GM19397 (cell line): ENCODE measurements around the gene TIPARP.

Experiments used
- ATAC-seq: cut with Tn5 transposase; IDR thresholded peaks from one replicate; pipeline ENCODE4 v1.9.1; 2021; ENCODE audit warnings: mild to moderate bottlenecking, moderate library complexity; ENCODE audit not compliant: unreplicated experiment

TIPARP gene, protein sequence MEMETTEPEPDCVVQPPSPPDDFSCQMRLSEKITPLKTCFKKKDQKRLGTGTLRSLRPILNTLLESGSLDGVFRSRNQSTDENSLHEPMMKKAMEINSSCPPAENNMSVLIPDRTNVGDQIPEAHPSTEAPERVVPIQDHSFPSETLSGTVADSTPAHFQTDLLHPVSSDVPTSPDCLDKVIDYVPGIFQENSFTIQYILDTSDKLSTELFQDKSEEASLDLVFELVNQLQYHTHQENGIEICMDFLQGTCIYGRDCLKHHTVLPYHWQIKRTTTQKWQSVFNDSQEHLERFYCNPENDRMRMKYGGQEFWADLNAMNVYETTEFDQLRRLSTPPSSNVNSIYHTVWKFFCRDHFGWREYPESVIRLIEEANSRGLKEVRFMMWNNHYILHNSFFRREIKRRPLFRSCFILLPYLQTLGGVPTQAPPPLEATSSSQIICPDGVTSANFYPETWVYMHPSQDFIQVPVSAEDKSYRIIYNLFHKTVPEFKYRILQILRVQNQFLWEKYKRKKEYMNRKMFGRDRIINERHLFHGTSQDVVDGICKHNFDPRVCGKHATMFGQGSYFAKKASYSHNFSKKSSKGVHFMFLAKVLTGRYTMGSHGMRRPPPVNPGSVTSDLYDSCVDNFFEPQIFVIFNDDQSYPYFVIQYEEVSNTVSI

DNA sequence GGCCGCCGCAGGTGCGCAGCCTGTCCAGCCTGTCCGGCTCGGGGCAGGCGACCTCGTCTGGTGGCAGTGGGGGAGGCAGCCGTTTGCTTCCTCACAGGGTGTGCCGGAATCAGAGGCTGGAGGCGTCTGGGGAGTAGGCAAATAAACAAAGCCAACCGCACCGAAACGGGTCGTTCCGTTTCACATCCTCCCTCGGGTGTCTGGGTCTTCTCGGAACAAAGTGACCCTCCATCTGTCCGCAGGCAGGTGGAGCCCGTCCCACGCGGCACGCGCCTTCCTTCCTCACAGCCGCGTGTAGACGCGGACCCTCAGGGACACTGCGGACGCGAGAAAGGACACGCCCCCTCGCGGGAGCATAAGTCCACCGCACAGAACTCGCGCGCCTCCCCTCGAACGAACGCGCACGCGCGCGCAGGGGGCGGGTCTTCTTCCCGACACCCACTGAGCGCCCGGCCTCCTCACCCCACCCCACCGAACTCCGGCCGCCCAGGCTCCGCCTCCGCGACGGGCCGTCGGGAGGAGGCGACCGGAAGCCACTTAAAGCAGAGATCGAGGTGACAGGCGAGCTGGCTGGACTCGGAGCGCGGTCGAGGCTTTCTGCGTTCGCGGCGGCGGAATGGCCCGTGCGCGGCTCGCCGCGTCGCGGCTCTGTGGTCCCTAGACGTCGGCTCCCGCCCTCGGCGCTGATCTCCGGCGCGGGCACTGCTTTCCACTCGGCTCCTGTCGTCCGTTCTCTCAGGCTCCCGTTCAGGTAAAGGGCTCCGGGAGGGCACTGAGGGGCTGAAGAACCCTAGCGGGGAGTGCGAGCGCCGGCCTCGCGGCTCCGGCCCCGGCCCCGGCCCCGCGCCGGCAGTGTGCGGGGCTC is at the start of gene TIPARP:
TSS of gene TIPARP (plus strand) at position 545 of the 865 bp plus-strand sequence. CDS start 3,108 bp downstream, outside the sequence.
- ATAC-seq, result peak; percentile 82

DNA sequence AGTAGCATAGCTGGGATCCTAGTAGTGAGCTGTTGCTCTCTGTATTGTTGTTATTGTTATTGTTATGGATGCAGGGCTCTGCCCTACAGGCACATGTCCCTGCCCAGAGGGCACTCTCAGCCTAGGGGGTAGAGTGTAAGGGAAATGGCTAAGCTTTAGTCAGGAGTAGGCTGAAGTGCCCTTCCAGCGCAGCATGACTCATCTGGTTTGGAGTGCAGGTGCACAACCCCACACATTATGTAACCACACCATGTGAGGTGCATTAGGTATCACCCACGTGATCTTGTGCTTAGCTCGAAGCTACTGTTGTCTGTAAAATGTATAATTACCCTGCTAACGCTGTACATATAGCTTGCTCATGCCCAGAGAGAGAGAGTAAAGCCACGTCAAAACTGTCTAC is 48.3 kb upstream of the TIPARP start:
- ATAC-seq, result no peak

DNA sequence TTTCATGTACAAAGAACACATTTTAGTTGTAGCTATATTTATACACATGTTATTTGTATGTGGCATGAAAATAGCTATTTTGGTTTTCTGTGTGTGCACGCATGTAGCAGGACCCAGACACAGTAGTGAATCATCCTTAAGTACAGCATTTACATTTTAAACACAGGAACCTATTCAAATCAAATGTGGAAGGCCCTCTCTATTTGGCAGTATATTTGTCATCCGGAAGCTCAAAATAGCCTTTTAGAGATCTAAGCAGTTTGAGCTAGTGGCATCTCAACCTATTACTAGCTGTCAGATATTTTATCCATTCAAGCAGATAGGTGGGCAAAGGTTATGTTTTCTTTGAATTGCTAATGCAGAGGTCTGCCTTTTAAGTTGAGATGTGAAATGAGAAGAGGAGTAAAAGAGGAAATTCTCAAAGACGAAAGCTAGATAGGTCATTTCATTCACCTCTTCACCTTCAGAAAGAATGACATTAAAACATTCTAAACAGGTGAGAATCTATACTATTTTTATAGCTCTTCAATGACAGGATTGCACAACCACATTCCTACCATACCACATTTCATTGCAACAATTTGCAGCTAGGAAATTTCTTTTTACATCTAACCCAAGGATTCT is 46.3 kb upstream of the TIPARP start:
- ATAC-seq, result no peak

DNA sequence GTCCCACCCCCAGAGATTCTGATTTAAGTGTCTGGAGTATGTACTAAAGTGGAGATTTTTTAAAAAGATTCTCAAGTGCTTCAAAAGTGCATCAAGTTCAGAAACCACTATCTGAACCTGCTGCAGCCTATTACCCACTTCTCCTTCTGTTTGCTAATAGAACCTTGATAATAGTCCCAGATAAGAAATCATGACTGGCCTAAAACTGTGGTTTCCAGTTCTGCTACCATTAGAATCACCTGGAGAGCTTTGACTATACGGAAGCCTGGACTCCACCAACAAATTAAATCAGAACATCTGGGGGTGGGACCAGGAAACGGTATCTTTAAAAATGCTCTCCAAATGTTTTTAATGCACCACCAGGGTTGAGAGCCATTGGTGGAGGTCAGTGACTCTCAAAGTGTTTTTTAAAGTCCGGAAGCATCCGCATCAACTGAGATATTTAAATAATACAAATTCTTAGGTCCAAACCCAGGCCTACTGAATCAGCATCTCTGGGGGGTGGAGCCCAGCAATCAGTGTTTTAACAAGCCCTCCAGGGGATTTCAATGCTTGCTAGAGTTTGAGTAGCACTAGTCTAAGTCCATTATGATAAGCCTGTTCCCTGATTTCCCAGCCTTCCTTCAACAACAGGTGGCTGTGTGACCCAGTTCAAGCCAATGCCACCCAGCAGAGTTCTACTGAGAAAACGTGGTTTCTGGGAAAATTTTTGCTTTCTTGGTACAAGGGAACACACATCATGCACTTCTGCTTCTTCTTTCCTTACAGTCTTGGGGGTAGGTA is 45.4 kb upstream of the TIPARP start:
- no peak for ATAC-seq

DNA sequence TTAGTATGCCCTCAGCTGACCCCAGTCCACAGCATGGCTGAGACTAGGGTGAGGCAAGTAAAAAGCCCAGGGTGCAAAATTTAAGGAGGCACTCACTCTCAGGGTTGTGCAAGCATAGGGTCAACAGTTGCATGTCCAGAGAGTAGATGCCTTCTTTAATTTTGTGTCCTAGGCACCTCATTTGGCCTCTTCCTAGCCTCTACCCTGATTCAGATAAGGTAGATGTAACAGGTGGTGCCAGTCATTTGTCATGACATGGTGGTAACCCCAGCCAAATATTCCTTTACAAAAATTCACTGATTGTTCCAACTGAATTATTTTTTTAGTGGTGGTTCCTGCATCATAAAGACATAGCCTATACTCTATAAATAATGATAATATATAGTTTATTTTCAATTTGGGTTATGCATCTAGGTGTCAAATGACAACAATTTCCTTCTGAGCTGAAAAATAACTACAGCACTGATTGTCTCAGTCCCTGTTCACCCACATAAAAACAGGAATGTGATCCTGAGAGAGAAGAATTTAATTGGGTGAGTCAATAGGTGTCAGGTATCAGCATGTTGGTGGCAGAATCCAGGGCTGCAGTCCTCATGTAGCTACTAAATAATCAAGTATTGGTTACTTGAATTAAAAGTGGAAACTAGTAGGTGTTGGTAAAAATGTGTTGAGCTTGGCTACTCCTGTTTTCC is 44.2 kb upstream of the TIPARP start:
- ATAC-seq, result no peak

DNA sequence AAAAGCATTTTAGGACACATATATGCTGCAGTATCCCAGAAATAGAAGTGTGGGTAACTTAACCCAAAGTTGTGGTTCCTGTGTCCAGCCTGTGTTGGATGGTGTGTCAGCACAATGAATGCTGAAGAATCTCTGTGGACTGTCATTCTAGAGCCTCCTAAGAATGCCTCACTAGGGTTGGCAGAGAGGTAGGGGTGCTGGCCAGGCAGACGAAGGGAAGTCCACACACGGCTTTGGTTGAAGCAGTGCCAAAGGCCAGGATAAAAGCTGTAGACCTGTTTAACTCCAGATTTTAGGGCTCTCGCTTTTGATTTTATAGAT is 43.7 kb upstream of the TIPARP start:
- no peak for ATAC-seq

DNA sequence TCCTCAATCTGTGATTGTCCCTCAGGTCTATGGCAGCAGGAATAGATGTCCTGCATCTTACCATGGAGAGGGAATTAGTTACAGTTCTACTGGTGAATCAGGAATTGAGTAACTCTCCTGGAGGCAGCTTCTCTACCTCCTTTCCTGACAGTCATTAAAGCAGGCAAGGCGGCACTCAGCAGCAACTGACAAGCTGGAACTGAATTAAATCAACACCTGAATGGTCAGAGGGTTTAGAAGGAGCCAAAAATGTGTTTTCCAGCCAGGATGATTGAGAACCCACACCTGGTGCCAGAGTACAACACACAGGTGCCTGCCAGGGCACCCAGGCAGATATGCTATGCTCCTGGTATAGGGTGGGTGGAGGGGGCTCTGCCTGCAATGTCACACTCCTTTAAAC is 43.1 kb upstream of the TIPARP start:
- no peak for ATAC-seq

DNA sequence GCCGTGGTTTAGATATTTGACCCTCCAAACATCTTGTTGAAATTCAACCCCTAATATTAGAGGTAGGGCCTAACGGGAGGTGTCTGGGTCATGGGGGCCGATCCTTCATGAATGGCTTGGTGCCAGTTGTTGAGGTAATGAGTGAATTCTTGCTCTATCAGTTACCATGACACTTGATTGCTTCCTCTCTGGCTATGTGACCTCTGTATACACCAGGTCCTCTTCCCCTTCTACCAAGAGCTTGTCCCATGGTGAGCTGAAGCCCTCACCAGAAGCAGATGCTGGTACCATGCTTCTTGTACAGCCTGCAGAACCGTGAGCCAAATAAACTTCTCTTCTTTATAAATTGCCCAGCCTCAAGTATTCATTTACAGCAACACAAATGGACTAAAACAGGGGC is 41.8 kb upstream of the TIPARP start:
- ATAC-seq, result no peak

DNA sequence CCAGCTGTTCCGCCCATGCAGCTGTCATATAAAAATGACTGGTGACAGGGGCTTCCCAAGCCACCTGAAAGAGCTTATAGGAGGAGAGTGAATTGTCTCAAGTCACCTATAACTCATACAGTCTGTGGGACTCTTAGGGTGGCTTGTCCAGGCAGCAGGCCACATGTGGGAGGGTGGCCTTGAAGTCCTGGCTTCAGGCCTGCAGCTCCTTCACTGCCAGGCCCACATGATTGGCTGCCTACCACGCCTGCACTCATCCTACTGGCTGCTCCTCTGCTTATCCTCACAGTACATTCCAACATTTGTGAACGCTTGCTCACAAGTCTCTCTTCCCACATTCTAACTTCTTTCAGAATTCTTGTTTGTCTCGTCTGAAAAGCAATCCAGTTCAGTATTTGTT is 41.1 kb upstream of the TIPARP start:
- no peak for ATAC-seq

DNA sequence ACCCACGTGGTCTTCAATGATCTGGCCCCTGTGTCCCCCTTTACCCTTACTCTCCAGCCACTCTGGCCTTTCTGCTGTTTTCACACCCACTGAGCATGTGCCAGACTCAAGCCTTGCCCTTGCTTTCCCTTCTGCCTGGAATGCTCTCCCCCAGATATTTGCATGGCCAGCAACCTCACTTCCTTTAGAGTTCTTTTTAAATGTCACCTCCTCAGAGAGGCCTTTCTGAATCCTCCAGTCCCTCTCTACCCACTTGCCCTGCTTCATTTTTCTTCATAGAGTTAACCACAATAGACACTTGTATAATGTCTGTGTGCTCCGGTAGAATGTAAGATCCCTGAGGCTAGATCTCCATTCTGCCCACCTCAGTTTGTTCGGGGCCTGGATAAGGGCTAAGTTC is 39.4 kb upstream of the TIPARP start:
- no peak for ATAC-seq

DNA sequence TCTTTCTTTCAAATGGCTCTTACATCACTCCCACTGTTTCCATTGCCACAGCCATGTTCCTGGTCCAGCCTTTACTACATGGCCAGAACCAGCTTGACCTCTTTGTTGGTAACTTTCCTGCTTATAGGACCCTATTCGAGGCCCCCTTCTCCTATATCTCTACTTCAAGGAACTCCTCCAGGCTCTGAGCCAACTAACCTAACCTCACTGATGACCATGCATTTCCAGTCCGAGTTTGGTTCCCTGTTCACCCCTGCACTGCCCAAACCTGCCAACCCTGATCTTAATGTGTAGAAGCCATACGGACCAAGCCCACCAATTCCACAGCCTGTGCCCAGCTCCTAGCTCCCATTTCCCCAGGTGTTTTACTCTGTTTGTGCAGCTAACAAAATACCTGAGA is 38.4 kb upstream of the TIPARP start:
- ATAC-seq, result no peak

DNA sequence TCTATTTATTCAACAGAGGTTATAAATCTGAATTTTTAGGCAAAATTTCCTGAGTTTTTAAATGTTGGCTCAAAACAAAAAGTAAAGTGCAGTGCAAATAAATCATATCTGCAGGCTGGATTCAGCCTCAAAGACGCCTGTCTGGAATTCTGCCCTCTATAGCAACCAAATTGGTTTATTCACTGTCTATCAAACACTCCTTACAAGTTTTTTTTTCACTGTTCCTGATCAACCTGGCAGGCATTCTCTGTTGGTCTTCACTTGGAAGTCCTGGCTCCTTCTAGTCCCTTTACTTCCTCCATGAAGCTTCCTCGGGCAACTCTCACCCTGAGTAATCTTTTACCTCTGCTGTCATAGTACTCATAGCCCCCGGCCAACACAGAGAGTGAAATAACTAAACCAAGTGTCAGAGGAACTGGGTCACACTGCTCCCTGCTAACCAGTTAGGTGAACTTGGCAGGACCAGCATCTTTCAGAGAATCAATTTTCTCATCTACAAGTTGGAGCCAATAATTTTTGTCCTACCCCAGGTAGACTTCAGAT is 36.8 kb upstream of the TIPARP start:
- ATAC-seq, result no peak

DNA sequence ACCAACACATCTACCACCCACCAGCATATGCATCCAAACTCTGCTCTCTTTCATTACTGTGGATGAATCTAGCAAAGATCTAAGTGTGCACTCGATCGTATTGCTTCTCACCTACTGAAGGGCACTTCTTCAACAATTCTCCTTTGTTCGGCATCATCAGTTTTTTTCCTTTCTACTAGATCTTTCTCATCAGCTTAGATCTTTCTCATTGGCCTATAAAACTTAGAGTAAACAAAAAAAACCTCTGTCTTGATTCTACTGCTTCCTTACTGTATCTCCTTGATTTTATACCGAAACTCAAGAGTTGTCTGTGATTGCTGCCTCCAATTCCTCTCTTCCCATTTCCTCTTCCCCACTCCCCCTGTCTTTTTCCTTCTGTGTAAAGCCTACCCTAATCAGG is 36.1 kb upstream of the TIPARP start:
- no peak for ATAC-seq

DNA sequence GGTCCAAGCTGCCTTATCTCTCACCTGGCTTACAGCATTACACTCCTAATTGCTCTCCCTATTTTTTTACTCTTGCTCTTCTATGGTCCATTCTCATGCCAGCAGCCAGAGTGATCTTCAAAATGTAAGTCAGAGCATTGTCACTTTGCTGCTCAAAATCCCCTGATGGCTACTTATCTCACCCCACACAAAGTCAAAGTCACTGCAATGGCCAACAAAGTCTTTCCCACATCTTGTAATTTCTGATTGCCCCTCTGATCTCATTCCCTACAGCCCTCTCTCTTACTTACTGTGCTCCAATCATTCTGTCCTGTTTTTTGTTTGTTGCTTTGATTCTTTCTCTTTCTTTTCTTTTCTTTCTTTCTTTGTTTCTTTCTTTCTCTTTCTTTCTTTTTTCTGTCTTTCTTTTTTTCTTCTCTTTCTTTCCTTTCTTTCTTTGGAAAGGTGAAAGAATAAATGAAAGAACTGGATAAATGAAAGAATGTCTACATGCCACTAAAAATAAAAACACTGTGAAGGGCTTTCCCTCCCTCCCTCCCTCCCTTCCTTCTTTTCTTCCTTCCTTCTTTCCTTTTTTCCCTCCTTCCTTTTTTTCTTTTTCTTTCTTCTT is 34.9 kb upstream of the TIPARP start:
- no peak for ATAC-seq

DNA sequence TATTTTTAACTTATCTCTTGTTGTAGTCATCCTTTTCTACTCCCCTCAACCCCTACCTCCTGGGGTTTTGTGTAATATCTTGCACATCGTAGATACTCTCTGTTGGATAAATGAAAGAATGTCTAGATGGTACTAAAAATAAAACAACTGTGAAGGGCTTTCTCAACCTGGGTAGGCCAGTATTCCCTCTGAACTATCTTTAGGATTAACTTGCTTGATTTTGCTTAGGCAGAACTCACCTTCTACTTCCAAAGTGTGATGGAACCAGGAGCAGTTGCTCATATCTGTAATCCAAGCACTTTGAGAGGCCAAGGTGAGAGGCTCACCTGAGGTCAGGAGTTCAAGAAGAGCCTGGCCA is 32.8 kb upstream of the TIPARP start:
- ATAC-seq, result no peak

DNA sequence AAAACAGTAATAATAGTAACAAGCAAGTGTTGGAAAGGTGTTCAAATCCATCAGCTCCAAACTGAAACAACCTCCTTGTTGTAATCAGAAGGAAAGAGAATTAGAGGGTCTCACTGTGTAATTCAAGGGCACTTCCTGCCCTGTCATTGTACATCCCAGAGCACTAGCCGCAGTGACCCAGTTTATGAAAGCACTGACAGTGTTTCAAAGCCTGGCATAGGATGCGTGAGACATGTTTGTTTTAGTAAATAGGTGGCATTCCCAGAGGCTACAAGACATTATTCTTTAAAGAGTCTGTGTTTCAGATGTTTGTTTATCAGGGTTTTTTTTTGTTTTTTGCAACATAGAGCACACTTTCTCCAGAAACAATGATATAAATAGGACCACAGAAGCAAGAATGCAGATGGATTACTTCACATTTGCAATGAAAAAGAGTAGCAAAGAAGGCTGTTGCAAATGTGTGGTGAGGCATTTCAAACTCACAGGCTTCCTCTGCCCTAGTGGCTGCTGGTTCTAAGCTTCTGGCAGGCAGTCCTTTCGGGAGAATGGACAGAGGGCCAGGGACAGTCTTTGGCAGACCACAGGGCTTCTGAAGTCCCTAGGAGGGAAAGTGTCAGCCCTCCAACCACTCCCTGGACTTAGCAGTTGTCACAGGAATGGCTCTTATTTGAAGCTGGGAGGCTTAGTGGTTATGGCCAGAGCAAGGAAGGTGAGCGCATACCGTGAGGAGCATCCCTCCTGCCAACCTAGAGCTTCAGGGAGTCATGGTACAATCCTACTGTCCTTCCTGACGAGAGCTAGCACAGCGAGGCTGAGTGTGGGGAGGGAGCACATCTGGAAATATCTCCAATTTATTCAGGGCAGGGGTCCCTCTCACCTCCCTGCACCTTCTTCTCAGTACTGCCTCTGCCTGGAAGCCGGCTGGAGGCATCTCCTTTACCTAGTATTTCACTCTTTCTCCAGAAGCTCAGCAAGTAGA is 31.4 kb upstream of the TIPARP start:
- peak; percentile 21 for ATAC-seq

DNA sequence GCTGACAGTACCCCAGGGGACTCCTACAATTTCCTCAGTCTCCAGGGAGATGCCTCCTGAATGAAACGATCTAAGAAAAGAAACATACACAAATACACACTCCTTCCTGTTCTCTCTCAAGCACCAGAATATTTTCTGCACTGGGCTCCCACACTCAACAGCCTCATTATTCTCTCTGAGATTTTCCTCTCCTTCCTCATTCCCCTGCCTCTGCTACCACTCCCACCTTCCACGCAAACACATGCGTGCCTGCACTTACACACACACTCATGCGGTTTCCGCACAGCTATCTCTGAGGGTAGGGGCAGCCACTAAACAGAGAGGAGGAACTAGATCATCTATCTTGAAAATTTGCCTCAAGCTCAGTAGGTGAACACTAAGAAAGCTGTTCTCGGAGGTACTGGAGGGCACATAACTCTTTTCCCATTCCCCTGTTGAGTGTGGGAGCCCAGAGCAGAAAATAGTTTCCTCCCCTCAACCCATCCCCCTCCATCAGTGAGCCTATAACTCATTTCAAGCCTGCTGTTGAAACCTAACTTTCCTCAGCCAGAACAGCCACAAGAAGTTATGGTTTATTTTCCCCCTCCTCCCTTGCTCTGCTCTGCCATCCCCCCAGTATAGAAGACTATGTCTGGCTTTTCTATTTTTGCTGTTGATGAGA is 30.5 kb upstream of the TIPARP start:
- peak; percentile 82 for ATAC-seq

DNA sequence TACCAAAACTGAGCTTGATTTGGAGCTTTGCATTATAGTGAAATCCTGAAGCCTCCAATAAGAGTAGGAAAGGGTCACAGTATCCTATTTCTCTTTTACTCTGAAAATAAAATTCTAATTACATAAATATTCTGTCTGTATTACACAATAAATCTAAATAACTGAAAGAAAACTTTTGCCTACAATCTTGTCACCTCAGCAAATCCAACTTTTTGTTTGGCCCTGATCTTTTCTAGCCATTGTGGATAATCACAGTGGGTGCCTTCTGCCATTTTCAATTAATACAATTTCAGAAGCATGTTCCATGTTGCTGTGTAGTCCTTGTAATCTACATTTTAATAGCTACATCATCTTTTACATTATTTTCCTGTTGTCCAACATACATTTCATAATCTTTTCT is 29.4 kb upstream of the TIPARP start:
- no peak for ATAC-seq
